ENCODE data around the gene SPEG. TPM values are rescaled to one million over a fixed set of nuclear protein-coding genes. Genes with fewer than 3 reads are reported as not detected.
A peak's percentile ranks its signal among the peaks of the same experiment; 100 is the strongest.

SPEG gene
- total RNA-seq, 1 experiment from 2014 or later, result 30.7 TPM

DNA sequence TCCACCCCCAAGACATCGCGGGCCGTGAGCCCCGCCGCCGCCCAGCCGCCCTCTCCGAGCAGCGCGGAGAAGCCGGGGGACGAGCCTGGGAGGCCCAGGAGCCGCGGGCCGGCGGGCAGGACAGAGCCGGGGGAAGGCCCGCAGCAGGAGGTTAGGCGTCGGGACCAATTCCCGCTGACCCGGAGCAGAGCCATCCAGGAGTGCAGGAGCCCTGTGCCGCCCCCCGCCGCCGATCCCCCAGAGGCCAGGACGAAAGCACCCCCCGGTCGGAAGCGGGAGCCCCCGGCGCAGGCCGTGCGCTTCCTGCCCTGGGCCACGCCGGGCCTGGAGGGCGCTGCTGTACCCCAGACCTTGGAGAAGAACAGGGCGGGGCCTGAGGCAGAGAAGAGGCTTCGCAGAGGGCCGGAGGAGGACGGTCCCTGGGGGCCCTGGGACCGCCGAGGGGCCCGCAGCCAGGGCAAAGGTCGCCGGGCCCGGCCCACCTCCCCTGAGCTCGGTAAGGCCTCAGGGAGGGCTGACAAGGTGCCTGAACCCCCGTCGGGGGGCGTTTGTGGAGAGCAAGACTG lies 14.2 kb downstream of the SPEG start:
- H3K27ac ChIP-seq (ENCODE audit: low read length), result no peak overlapping the region
- POLR2A ChIA-PET (ENCODE audit: unreplicated experiment), result no interaction called here
- no peak for TF ChIP-seq EZH2phosphoT487 (IDR thresholded peaks at IDR 0.05; ENCODE audit: borderline replicate concordance, low read length)
- TF ChIP-seq, protein P1, sequence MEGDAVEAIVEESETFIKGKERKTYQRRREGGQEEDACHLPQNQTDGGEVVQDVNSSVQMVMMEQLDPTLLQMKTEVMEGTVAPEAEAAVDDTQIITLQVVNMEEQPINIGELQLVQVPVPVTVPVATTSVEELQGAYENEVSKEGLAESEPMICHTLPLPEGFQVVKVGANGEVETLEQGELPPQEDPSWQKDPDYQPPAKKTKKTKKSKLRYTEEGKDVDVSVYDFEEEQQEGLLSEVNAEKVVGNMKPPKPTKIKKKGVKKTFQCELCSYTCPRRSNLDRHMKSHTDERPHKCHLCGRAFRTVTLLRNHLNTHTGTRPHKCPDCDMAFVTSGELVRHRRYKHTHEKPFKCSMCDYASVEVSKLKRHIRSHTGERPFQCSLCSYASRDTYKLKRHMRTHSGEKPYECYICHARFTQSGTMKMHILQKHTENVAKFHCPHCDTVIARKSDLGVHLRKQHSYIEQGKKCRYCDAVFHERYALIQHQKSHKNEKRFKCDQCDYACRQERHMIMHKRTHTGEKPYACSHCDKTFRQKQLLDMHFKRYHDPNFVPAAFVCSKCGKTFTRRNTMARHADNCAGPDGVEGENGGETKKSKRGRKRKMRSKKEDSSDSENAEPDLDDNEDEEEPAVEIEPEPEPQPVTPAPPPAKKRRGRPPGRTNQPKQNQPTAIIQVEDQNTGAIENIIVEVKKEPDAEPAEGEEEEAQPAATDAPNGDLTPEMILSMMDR (conservative IDR thresholded peaks at IDR 0.05; ENCODE audit: low read depth, low read length), result no peak
- no peak for TF ChIP-seq EZH2 (IDR thresholded peaks at IDR 0.05; ENCODE audit: low read length, unreplicated experiment)
- intact Hi-C loops (cut with micrococcal nuclease), result no loop called here
- no peak overlapping the region for H3K4me2 ChIP-seq (ENCODE audit: low read length)
- H4K20me1 ChIP-seq (ENCODE audit: low read length), result no peaks in the 10 kb centered on the region
- no peak overlapping the region for H2AFZ ChIP-seq (ENCODE audit: low read length)
- no peak overlapping the region for H3K9ac ChIP-seq (ENCODE audit: low read length)
- 0 out of 2 replicates have a peak, but pooled peaks cover 2% of the 10 kb centered on the region for H3K36me3 ChIP-seq (ENCODE audit: low read depth, low read length)
- no peaks in the 10 kb centered on the region for H3K27me3 ChIP-seq (ENCODE audit: low read length)
- no TSS peak for BruUV-seq (replicated peaks)
- H3K4me3 ChIP-seq (ENCODE audit: low read length), result no peak overlapping the region
- H3K9me3 ChIP-seq (ENCODE audit: low read length), result no peaks in the 10 kb centered on the region
- ATAC-seq, result no peak
- CTCF ChIA-PET, result no interaction called here
- H3K79me2 ChIP-seq (ENCODE audit: low read length), result no peaks in the 10 kb centered on the region
- no peaks in the 10 kb centered on the region for H3F3A ChIP-seq (ENCODE audit: low read length, unreplicated experiment)
- no peak for DNase-seq
- peaks cover 31% of the 10 kb centered on the region for H3K4me1 ChIP-seq (ENCODE audit: insufficient read depth, low read length)
- H3K9me2 ChIP-seq (replicated peaks; ENCODE audit: low read length), result no peaks in the 10 kb centered on the region

DNA sequence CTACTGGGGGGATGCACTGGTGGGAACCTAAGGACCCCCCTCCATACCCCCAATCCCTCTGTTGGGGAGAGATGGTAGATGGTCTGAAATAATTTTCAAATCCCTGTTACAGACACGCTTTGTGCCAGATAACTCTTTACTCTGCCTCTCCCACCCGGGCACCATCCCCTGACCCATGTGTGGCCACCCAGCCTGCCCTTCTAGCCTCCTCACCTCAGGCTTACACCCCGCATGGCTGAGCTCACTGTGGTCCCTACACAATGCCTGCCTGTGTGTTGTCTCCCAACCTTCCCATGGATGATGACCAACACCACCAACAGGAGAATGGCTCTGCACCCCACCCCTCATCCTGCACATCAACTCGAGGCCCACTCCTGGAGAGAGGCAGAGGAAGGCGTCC lies 15.0 kb downstream of the SPEG start:
- H3K9me3 ChIP-seq (ENCODE audit: low read length), result no peaks in the 10 kb centered on the region
- no TSS peak for BruUV-seq (replicated peaks)
- H3K27me3 ChIP-seq (ENCODE audit: low read length), result no peaks in the 10 kb centered on the region
- H3K27ac ChIP-seq (ENCODE audit: low read length), result no peak overlapping the region
- ChIA-PET POLR2A (ENCODE audit: unreplicated experiment) (no interaction called here), CTCF (no interaction called here)
- no peak overlapping the region for H3K4me2 ChIP-seq (ENCODE audit: low read length)
- H2AFZ ChIP-seq (ENCODE audit: low read length), result no peak overlapping the region
- H3F3A ChIP-seq (ENCODE audit: low read length, unreplicated experiment), result no peaks in the 10 kb centered on the region
- H4K20me1 ChIP-seq (ENCODE audit: low read length), result no peaks in the 10 kb centered on the region
- DNase-seq (no peak), ATAC-seq (no peak)
- intact Hi-C loops (cut with micrococcal nuclease), result no loop called here
- no peaks in the 10 kb centered on the region for H3K9me2 ChIP-seq (replicated peaks; ENCODE audit: low read length)
- no peak overlapping the region for H3K9ac ChIP-seq (ENCODE audit: low read length)
- H3K4me1 ChIP-seq (ENCODE audit: insufficient read depth, low read length), result peaks cover 38% of the 10 kb centered on the region
- TF ChIP-seq, protein P1 (conservative IDR thresholded peaks at IDR 0.05; ENCODE audit: low read depth, low read length), result no peak
- TF ChIP-seq EZH2phosphoT487 (IDR thresholded peaks at IDR 0.05; ENCODE audit: borderline replicate concordance, low read length) (no peak), EZH2 (IDR thresholded peaks at IDR 0.05; ENCODE audit: low read length, unreplicated experiment) (no peak)
- H3K4me3 ChIP-seq (ENCODE audit: low read length), result no peak overlapping the region
- no peaks in the 10 kb centered on the region for H3K79me2 ChIP-seq (ENCODE audit: low read length)
- H3K36me3 ChIP-seq (ENCODE audit: low read depth, low read length), result 0 out of 2 replicates have a peak, but pooled peaks cover 2% of the 10 kb centered on the region

DNA sequence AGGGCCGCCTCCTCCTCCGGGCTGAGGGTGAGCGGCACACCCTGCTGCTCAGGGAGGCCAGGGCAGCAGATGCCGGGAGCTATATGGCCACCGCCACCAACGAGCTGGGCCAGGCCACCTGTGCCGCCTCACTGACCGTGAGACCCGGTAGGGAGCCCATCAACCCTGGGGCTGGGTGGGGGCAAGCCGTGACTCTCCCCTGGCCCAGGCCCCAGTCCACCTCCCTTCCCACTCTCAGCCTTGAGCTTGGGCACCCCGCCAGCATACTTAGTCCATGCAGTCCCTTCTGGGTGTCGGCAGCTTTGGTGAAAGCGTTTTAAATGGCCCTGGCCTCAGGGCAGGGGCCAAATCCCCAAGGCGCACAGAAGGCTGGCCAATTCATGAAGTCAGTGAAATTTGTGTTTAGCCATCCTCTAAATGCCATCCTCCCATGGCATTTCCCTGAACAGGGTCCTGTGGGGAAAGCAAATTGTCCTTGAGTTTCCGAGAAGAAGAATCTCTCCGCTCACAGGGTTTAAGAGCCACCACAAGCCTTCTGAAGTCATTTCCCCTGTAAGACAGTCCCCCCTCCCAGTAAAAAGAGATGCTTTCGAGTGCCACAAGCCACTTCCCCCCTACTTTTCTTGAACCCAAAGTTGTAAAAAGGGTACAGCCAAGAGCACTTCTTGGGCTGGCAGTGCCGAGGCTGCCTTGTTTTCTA lies 17.2 kb downstream of the SPEG start:
- Histone ChIP-seq H3K4me3 (ENCODE audit: low read length) (no peak overlapping the region), H3K79me2 (ENCODE audit: low read length) (no peaks in the 10 kb centered on the region), H4K20me1 (ENCODE audit: low read length) (no peaks in the 10 kb centered on the region), H3K4me1 (ENCODE audit: insufficient read depth, low read length) (peaks cover 39% of the 10 kb centered on the region), H3K9ac (ENCODE audit: low read length) (peak overlapping the region; percentile 23; the same call in 1 of the 2 replicates), H3K27me3 (ENCODE audit: low read length) (no peaks in the 10 kb centered on the region), H3F3A (ENCODE audit: low read length, unreplicated experiment) (no peaks in the 10 kb centered on the region), H2AFZ (ENCODE audit: low read length) (no peak overlapping the region), H3K27ac (ENCODE audit: low read length) (peak overlapping the region; percentile 92), H3K4me2 (ENCODE audit: low read length) (0 out of 2 replicates have a peak overlapping the region, but pooled peaks have one; percentile 30), H3K36me3 (ENCODE audit: low read depth, low read length) (peaks cover 2% of the 10 kb centered on the region; the same call in 1 of the 2 replicates), H3K9me3 (ENCODE audit: low read length) (no peaks in the 10 kb centered on the region), H3K9me2 (replicated peaks; ENCODE audit: low read length) (no peaks in the 10 kb centered on the region)
- POLR2A ChIA-PET (ENCODE audit: unreplicated experiment), result no interaction called here
- CTCF ChIA-PET, result interaction anchor here (0.5 kb wide), 1 partner anchor 107 kb away, joined by 3 read pairs; no protein-coding TSS in a partner anchor
- DNase-seq, result no peak
- ATAC-seq, result no peak
- intact Hi-C loops (cut with micrococcal nuclease), result loop anchor here (2.0 kb wide), 1 partner anchor 49 kb away; no protein-coding TSS in a partner anchor
- BruUV-seq (replicated peaks), result no TSS peak
- TF ChIP-seq EZH2 (IDR thresholded peaks at IDR 0.05; ENCODE audit: low read length, unreplicated experiment) (no peak), EZH2phosphoT487 (IDR thresholded peaks at IDR 0.05; ENCODE audit: borderline replicate concordance, low read length) (no peak)
- TF ChIP-seq, protein P1 (conservative IDR thresholded peaks at IDR 0.05; ENCODE audit: low read depth, low read length), result no peak

Data from PC-3 (cell line).